K562 (cell line): ENCODE results near the gene PPDPF.

Experiments used
- BMI1 ChIP-seq: fragments of 150-350 bp; IDR thresholded peaks from 2 replicates; pipeline ENCODE4 v1.6.1; 2014; ENCODE audit warnings: low read length
- POLR2A ChIP-seq: fragments of 450-650 bp; conservative IDR thresholded peaks from 2 replicates; pipeline ENCODE4 v1.6.1; 2016
- RNF2 ChIP-seq: sonication (generic); IDR thresholded peaks from 2 replicates; pipeline ENCODE4 v1.6.1; 2016
- SREBF2 ChIP-seq: sonication (generic); formaldehyde crosslinking; IDR thresholded peaks from 2 replicates; pipeline ENCODE4 v1.4.0; 2020; ENCODE audit warnings: mild to moderate bottlenecking, missing genetic modification reagents
- ZNF143 ChIP-seq: sonication (generic); formaldehyde crosslinking; IDR thresholded peaks from 2 replicates; pipeline ENCODE4 v1.9.0; 2022; ENCODE audit warnings: mild to moderate bottlenecking, missing genetic modification reagents
- ZNF23 ChIP-seq: fragments of 250-450 bp; sonication (Bioruptor Pico); IDR thresholded peaks from 2 replicates; pipeline ENCODE4 v1.4.0; 2020; ENCODE audit warnings: mild to moderate bottlenecking
- TF ChIP-seq, protein P1 (sequence below): fragments of 200-800 bp; sonication (Bioruptor generic); IDR thresholded peaks from 2 replicates; pipeline ENCODE4 v1.6.1; 2016; ENCODE audit warnings: missing genetic modification characterization, missing compliant biosample characterization
- TF ChIP-seq, protein P2 (sequence below), 3 experiments: IDR thresholded peaks in 2 of 3; conservative IDR thresholded peaks in 1 of 3; 2 replicates each; pipeline ENCODE4 v1.5.1; 2011 to 2012; ENCODE audit warnings: low read length in 3 of 3, mild to moderate bottlenecking in 3 of 3, control low read depth in 2 of 3, improper control_type of control experiment in 1 of 3, inconsistent platforms in 1 of 3, low read depth in 1 of 3, mixed read lengths in 1 of 3, moderate library complexity in 1 of 3; ENCODE audit not compliant: insufficient read depth in 2 of 3

DNA sequence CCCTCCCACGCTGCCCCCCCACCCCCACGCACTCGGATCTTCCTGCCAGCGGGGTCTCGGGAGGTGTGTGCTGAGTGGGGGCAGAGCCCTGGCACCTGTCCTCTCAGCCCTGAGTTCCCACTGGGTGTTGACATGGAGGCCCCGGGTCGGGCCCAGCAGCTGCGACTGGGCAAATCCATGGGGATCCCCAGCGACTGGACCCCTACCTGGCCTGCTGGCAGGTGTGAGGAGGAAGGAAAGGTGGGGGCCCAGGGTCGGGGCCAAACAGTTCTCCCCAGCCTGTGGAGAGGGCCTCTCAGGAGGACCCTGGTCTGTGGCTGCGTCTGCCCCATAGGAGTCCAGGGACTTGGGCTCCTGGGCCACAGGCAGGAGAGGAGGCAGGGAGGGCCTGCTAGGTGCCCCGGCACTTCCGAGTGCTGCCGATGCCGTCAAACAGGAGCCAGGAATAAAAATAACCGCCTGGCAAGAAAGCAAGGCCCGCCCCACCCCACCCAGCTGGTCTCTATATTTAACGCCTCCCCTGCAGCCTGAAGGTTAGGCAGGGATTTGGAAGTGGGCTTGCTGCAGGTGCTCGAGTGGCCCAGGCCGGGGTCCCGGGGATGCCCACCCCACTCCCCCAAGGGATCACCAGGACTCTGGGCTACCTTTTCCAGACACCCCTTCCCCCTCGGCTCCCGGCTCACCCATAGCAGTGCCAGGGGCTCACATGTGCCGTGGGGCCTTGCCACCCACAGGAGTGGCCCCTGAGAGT, 20.2 kb upstream of the PPDPF start:
- TF ChIP-seq ZNF143 (CRISPR knock-in tag) (no peak), RNF2 (no peak), ZNF23 (no peak), POLR2A (no peak), BMI1 (no peak), SREBF2 (CRISPR knock-in tag) (no peak)
- TF ChIP-seq, protein P1, sequence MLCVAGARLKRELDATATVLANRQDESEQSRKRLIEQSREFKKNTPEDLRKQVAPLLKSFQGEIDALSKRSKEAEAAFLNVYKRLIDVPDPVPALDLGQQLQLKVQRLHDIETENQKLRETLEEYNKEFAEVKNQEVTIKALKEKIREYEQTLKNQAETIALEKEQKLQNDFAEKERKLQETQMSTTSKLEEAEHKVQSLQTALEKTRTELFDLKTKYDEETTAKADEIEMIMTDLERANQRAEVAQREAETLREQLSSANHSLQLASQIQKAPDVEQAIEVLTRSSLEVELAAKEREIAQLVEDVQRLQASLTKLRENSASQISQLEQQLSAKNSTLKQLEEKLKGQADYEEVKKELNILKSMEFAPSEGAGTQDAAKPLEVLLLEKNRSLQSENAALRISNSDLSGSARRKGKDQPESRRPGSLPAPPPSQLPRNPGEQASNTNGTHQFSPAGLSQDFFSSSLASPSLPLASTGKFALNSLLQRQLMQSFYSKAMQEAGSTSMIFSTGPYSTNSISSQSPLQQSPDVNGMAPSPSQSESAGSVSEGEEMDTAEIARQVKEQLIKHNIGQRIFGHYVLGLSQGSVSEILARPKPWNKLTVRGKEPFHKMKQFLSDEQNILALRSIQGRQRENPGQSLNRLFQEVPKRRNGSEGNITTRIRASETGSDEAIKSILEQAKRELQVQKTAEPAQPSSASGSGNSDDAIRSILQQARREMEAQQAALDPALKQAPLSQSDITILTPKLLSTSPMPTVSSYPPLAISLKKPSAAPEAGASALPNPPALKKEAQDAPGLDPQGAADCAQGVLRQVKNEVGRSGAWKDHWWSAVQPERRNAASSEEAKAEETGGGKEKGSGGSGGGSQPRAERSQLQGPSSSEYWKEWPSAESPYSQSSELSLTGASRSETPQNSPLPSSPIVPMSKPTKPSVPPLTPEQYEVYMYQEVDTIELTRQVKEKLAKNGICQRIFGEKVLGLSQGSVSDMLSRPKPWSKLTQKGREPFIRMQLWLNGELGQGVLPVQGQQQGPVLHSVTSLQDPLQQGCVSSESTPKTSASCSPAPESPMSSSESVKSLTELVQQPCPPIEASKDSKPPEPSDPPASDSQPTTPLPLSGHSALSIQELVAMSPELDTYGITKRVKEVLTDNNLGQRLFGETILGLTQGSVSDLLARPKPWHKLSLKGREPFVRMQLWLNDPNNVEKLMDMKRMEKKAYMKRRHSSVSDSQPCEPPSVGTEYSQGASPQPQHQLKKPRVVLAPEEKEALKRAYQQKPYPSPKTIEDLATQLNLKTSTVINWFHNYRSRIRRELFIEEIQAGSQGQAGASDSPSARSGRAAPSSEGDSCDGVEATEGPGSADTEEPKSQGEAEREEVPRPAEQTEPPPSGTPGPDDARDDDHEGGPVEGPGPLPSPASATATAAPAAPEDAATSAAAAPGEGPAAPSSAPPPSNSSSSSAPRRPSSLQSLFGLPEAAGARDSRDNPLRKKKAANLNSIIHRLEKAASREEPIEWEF (CRISPR knock-in tag): no peak
- TF ChIP-seq, protein P2, sequence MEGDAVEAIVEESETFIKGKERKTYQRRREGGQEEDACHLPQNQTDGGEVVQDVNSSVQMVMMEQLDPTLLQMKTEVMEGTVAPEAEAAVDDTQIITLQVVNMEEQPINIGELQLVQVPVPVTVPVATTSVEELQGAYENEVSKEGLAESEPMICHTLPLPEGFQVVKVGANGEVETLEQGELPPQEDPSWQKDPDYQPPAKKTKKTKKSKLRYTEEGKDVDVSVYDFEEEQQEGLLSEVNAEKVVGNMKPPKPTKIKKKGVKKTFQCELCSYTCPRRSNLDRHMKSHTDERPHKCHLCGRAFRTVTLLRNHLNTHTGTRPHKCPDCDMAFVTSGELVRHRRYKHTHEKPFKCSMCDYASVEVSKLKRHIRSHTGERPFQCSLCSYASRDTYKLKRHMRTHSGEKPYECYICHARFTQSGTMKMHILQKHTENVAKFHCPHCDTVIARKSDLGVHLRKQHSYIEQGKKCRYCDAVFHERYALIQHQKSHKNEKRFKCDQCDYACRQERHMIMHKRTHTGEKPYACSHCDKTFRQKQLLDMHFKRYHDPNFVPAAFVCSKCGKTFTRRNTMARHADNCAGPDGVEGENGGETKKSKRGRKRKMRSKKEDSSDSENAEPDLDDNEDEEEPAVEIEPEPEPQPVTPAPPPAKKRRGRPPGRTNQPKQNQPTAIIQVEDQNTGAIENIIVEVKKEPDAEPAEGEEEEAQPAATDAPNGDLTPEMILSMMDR (IDR thresholded peaks at IDR 0.05 in 2 of 3, conservative IDR thresholded peaks at IDR 0.05 in 1 of 3; ENCODE audit: insufficient read depth in 2 of 3, low read depth in 1 of 3, low read length in 3 of 3): no peak
